Chondrocyte (in vitro differentiated cells): ENCODE results near the gene ADIPOR2. TPM values are rescaled to one million over a fixed set of nuclear protein-coding genes. Genes with fewer than 3 reads are reported as not detected.

ENCODE experiments used
- DNase-seq: peaks from one replicate; pipeline ENCODE4 v3.0.0; 2021; ENCODE audit warnings: mixed read lengths, low spot score
- H3K27ac Mint-ChIP-seq: one replicate; pipeline ENCODE4 v1.8.0; 2021; ENCODE audit warnings: mild to moderate bottlenecking, moderate library complexity, mixed read lengths; ENCODE audit not compliant: unreplicated experiment
- H3K27me3 Mint-ChIP-seq: 2 replicates; pipeline ENCODE4 v1.8.0; 2021; ENCODE audit warnings: low read depth, mixed read lengths
- H3K36me3 Mint-ChIP-seq: 2 replicates; pipeline ENCODE4 v1.8.0; 2021; ENCODE audit warnings: low read depth, mixed read lengths
- H3K4me1 Mint-ChIP-seq: 2 replicates; pipeline ENCODE4 v1.8.0; 2021; ENCODE audit warnings: low read depth, mild to moderate bottlenecking, mixed read lengths
- H3K4me3 Mint-ChIP-seq: one replicate; pipeline ENCODE4 v1.8.0; 2021; ENCODE audit warnings: mild to moderate bottlenecking, moderate library complexity, mixed read lengths; ENCODE audit not compliant: unreplicated experiment
- H3K9me3 Mint-ChIP-seq: 2 replicates; pipeline ENCODE4 v1.8.0; 2021; ENCODE audit warnings: low read depth, mixed read lengths
- total RNA-seq: library from RNA; stranded (reverse); gene quantifications from 3 replicates; pipeline ENCODE4 v1.2.1, GENCODE V29; 2021
- TF ChIP-seq, protein P1 (sequence below): fragments of 200-600 bp; sonication (generic); IDR thresholded peaks from 2 replicates; pipeline ENCODE4 v1.5.0; 2021; ENCODE audit warnings: antibody characterized with exemption, mild to moderate bottlenecking, moderate library complexity

ADIPOR2 gene
- total RNA-seq, 1 donor from 2014 or later = 35.6 TPM

DNA sequence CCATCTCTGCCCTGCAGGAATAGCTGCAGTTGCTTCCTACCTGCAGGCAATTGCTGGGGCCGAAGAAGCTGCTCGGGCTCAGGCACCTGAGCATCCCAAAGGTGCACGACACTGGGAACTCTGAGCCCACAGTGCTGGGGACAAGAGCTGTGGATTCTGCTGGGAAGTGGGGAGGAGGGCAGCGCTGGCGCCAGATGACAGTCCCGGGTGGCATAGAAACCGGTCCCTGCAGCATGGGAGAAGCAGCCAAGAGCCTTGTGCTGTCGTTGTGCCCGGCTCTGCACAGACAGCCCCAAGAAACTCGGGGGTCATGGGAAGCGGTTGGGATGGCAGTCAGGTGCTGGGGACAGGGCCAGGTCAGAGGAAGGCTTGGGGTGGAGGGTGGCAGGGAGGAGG lies 130.0 kb downstream of the ADIPOR2 start:
- Mint-ChIP-seq H3K4me3 (no peak overlapping the region), H3K36me3 (no peaks in the 10 kb centered on the region), H3K4me1 (peaks cover 7% of the 10 kb centered on the region), H3K9me3 (no peaks in the 10 kb centered on the region), H3K27me3 (peaks cover 42% of the 10 kb centered on the region), H3K27ac (no peak overlapping the region)
- TF ChIP-seq, protein P1, sequence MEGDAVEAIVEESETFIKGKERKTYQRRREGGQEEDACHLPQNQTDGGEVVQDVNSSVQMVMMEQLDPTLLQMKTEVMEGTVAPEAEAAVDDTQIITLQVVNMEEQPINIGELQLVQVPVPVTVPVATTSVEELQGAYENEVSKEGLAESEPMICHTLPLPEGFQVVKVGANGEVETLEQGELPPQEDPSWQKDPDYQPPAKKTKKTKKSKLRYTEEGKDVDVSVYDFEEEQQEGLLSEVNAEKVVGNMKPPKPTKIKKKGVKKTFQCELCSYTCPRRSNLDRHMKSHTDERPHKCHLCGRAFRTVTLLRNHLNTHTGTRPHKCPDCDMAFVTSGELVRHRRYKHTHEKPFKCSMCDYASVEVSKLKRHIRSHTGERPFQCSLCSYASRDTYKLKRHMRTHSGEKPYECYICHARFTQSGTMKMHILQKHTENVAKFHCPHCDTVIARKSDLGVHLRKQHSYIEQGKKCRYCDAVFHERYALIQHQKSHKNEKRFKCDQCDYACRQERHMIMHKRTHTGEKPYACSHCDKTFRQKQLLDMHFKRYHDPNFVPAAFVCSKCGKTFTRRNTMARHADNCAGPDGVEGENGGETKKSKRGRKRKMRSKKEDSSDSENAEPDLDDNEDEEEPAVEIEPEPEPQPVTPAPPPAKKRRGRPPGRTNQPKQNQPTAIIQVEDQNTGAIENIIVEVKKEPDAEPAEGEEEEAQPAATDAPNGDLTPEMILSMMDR = no peak
- no peak for DNase-seq

DNA sequence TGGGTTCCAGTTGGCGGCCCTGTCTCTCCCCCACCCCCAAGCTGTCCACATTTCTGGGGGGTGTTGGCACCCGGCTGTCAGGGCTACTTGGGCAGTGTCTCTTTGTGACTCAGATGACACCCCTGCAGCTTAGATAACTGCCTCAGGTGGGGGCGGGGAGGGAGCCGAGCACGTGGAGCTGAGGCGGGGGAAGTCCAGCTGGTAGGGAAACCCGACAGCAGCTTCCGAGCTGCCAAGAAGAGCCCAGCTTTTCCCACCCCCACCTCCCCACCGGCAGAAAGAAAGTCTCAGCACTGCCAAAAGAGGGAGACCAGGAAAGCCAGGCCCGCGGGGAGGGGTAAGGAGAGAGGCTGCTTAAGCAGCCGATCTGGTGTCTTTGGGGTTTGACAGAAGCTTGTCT lies 130.9 kb downstream of the ADIPOR2 start:
- Mint-ChIP-seq H3K4me3 (no peak overlapping the region), H3K27me3 (peaks cover 39% of the 10 kb centered on the region), H3K36me3 (no peaks in the 10 kb centered on the region), H3K27ac (no peak overlapping the region), H3K4me1 (peaks cover 7% of the 10 kb centered on the region), H3K9me3 (no peaks in the 10 kb centered on the region)
- DNase-seq = no peak
- TF ChIP-seq, protein P1 = no peak

DNA sequence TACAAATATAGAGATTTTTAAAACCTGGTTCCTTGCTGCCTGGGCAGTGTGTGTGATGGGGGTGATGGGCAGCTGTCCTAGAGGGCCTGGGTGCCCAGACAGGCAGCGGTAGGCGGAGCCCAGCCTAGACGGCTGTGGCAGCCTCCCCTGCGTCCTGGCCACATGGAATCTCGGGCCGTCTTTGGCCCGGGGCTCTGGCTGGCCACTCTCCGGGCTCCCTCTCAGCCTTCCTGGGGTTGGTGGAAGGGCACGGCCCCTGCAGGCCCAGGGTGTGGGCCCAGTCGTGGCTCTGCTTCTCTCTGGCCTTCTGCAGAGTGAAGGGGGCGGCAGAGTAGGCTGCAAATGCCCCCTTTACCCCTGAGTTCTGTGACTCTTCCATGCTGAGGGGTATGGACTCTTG lies 131.8 kb downstream of the ADIPOR2 start:
- TF ChIP-seq, protein P1 = no peak
- Mint-ChIP-seq H3K27ac (no peak overlapping the region), H3K27me3 (peaks cover 36% of the 10 kb centered on the region), H3K4me3 (no peak overlapping the region), H3K36me3 (no peaks in the 10 kb centered on the region), H3K9me3 (no peaks in the 10 kb centered on the region), H3K4me1 (peaks cover 7% of the 10 kb centered on the region)
- no peak for DNase-seq

DNA sequence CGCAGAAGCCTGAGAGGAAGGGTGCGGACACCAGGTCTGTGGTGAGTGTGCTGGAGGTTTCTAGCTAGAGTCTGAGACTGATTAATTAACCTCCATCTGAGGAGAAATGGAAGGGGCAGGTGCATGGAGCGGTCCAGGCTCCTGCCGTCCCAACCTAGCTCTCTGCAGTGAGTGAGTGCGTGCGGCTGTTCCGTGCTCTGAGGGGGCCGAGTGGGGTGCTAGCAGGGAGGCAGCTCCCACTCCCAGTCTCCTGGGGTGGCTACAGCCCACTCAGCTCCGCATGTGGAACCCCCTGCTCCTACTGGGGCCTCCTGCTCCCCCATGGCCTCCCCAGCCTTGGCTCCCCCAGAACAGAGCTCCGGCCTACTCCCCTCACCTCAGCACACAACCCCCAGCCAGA lies 132.4 kb downstream of the ADIPOR2 start:
- Mint-ChIP-seq H3K4me1 (peaks cover 7% of the 10 kb centered on the region), H3K4me3 (no peak overlapping the region), H3K27ac (no peak overlapping the region), H3K36me3 (no peaks in the 10 kb centered on the region), H3K9me3 (no peaks in the 10 kb centered on the region), H3K27me3 (peaks cover 36% of the 10 kb centered on the region)
- TF ChIP-seq, protein P1 = no peak
- no peak for DNase-seq

DNA sequence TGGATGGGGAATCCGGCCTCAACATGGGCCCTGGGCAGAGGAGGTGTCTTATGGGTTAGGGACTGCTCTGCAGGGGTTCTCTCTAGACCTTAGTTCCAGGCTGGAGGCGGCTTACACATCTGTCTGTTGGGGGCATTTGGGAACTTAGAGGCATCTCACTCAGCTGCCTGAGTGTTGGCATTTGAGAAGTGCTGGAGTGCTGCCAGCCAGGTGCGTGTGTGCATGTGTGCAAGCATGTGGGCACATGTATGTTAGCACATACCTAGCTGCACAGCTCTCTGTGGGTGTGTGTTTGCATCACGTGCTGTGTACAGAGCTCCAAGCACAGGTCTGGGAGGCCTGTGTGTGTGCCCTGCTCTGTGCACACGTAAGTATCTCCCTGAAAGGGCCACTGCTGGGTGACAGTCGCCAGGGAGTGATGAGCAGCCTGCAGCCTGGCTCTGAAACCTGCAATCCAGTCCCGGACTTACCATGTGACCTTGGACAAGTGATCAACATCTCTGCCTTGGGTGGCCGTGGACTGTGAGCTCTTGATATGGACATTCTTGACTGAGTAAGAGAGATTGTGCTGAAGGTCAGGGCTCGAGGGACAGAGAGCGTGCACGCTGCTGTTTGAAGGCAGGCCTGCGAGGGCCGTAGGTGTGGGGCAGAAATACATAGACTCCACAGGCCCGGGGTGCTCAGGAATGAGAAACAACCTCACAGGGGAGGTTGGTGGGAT lies 134.7 kb downstream of the ADIPOR2 start:
- H3K27me3 Mint-ChIP-seq = peaks cover 30% of the 10 kb centered on the region
- H3K36me3 Mint-ChIP-seq = no peaks in the 10 kb centered on the region
- H3K4me3 Mint-ChIP-seq = no peak overlapping the region
- no peak for DNase-seq
- TF ChIP-seq, protein P1 = no peak
- H3K4me1 Mint-ChIP-seq = peaks cover 1% of the 10 kb centered on the region
- no peaks in the 10 kb centered on the region for H3K9me3 Mint-ChIP-seq
- H3K27ac Mint-ChIP-seq = no peak overlapping the region
